Liver (tissue), 9 donors: ENCODE data around the gene CEACAM16. TPM values are rescaled to one million over a fixed set of nuclear protein-coding genes. Genes with fewer than 3 reads are reported as not detected.
A peak's percentile ranks its signal among the peaks of the same experiment; 100 is the strongest.

ENCODE experiments used
- DNase-seq: peaks from one replicate; pipeline ENCODE4 v3.0.0-alpha.2; 2017; ENCODE audit warnings: low spot score
- H3K27ac ChIP-seq, 2 donors: one replicate each; pipeline ENCODE4 v1.7.0; 2013; ENCODE audit warnings: inconsistent platforms in 2 of 2, low read length in 2 of 2, control low read depth in 1 of 2, low read depth in 1 of 2, mild to moderate bottlenecking in 1 of 2
- H3K27me3 ChIP-seq, 4 donors: one replicate each; pipeline versions ENCODE4 v1.6.1 to v1.7.0; 2013; ENCODE audit warnings: low read length in 3 of 4, inconsistent platforms in 1 of 4, mild to moderate bottlenecking in 1 of 4, moderate library complexity in 1 of 4; ENCODE audit not compliant: control insufficient read depth in 4 of 4, insufficient read depth in 4 of 4
- H3K36me3 ChIP-seq, 4 donors: one replicate each; pipeline versions ENCODE4 v1.6.1 to v1.7.0; 2013; ENCODE audit warnings: low read length in 3 of 4, mild to moderate bottlenecking in 3 of 4, low read depth in 1 of 4, moderate library complexity in 1 of 4; ENCODE audit not compliant: control insufficient read depth in 4 of 4, insufficient read depth in 3 of 4
- H3K4me1 ChIP-seq, 4 donors: one replicate each; pipeline versions ENCODE4 v1.6.1 to v1.7.0; 2013; ENCODE audit warnings: low read length in 3 of 4, mild to moderate bottlenecking in 3 of 4, moderate library complexity in 1 of 4; ENCODE audit not compliant: control insufficient read depth in 4 of 4, insufficient read depth in 4 of 4
- H3K4me3 ChIP-seq, 3 donors: one replicate each; pipeline versions ENCODE4 v1.6.1 to v1.7.0; 2013; ENCODE audit warnings: low read length in 3 of 3, control low read depth in 1 of 3, low read depth in 1 of 3, mild to moderate bottlenecking in 1 of 3
- H3K9ac ChIP-seq, 2 donors: one replicate each; pipeline ENCODE4 v1.7.0; 2013; ENCODE audit warnings: low read length in 2 of 2, mild to moderate bottlenecking in 2 of 2, moderate library complexity in 2 of 2, control low read depth in 1 of 2, low read depth in 1 of 2
- H3K9me3 ChIP-seq, 4 donors: one replicate each; pipeline versions ENCODE4 v1.6.1 to v1.7.0; 2013; ENCODE audit warnings: low read length in 3 of 4; ENCODE audit not compliant: control insufficient read depth in 4 of 4
- CTCF ChIP-seq: fragments of 150-350 bp; IDR thresholded peaks from 2 replicates; pipeline ENCODE4 v1.5.1; 2017; ENCODE audit warnings: improper control_type of control experiment, low read depth, low read length; ENCODE audit not compliant: missing input control
- FOXA1 ChIP-seq: IDR thresholded peaks from 2 replicates; pipeline ENCODE4 v1.6.1; 2016; ENCODE audit warnings: antibody characterized with exemption
- GABPA ChIP-seq, 2 donors: IDR thresholded peaks in 1 of 2; conservative IDR thresholded peaks in 1 of 2; 2 replicates each; pipeline ENCODE4 v1.6.1; 2016; ENCODE audit warnings: antibody characterized with exemption in 2 of 2, mild to moderate bottlenecking in 1 of 2, moderate library complexity in 1 of 2
- MAX ChIP-seq: IDR thresholded peaks from 2 replicates; pipeline ENCODE4 v1.6.1; 2016; ENCODE audit warnings: antibody characterized with exemption
- NR2F2 ChIP-seq: IDR thresholded peaks from 2 replicates; pipeline ENCODE4 v1.6.1; 2016; ENCODE audit warnings: antibody characterized with exemption
- RAD21 ChIP-seq, 2 donors: IDR thresholded peaks; 2 replicates each; pipeline ENCODE4 v1.6.1; 2016; ENCODE audit warnings: antibody characterized with exemption in 2 of 2, mild to moderate bottlenecking in 2 of 2
- REST ChIP-seq: IDR thresholded peaks from 2 replicates; pipeline ENCODE4 v1.6.1; 2016; ENCODE audit warnings: antibody characterized with exemption, mild to moderate bottlenecking
- SP1 ChIP-seq: IDR thresholded peaks from 2 replicates; pipeline ENCODE4 v1.6.1; 2018; ENCODE audit warnings: antibody characterized with exemption, mild to moderate bottlenecking
- YY1 ChIP-seq: IDR thresholded peaks from 2 replicates; pipeline ENCODE4 v1.6.1; 2016; ENCODE audit warnings: antibody characterized with exemption, mild to moderate bottlenecking
- ZBTB33 ChIP-seq: IDR thresholded peaks from 2 replicates; pipeline ENCODE4 v1.6.1; 2016; ENCODE audit warnings: antibody characterized with exemption
- WGBS: extraction: QIAGEN DNeasy Blood & Tissue Kit; methylation state at CpG from one replicate; pipeline ENCODE4 v1.1.7; 2013; 5-methylcytosine and 5-hydroxymethylcytosine counted together
- polyA plus RNA-seq, 2 donors: library from polyadenylated mRNA; stranded (reverse) in 1 of 2; unstranded in 1 of 2; fragments of 200-250 nt in 1 of 2; fragments of >200 nt in 1 of 2; fragmentation: Nextera tagmentation in 1 of 2; extraction: Ambion mirVana in 1 of 2; gene quantifications; one replicate each; pipeline versions ENCODE4 v1.2.1 to v1.2.3, GENCODE V29; 2013 to 2015
- total RNA-seq, 2 donors: library from RNA; depleted of rRNA; stranded (reverse); fragments of >200 nt; gene quantifications; one replicate each; pipeline ENCODE4 v1.2.3, GENCODE V29; 2014
- donor health status: healthy.
- donor health status: healthy.
- donor health status: healthy.
- donor health status: healthy.
- donor health status: healthy.

The CEACAM16 gene
- total and polyA plus RNA-seq, 4 donors = 0.09 TPM; not detected in 3

- H3K9me3 ChIP-seq = no peaks in the 10 kb centered on the region
- H3K4me1 ChIP-seq = peaks cover 18 to 45% (median 38%) of the 10 kb centered on the region in 4 donors
- no peak for DNase-seq
- H3K27me3 ChIP-seq = no peaks in the 10 kb centered on the region
- peak overlapping the region in 1 of 2 donors; percentile 45 for H3K27ac ChIP-seq
- no peak overlapping the region for H3K9ac ChIP-seq
- H3K36me3 ChIP-seq = no peaks in the 10 kb centered on the region
- WGBS = 71% methylated on average over 3 of the region's 3 CpGs
- no peak overlapping the region for H3K4me3 ChIP-seq
- no peak for TF ChIP-seq YY1
Observed at GRCh38 chr19:44690131-44690440, 8.9 kb upstream of the CEACAM16 start.

- Histone ChIP-seq H3K4me3 (no peak overlapping the region), H3K4me1 (peaks cover 23 to 66% (median 57%) of the 10 kb centered on the region in 4 donors), H3K27ac (peak overlapping the region; percentile 84 to 85), H3K36me3 (no peaks in the 10 kb centered on the region), H3K9me3 (no peaks in the 10 kb centered on the region), H3K9ac (peak overlapping the region in 1 of 2 donors; percentile 17), H3K27me3 (no peaks in the 10 kb centered on the region)
- no peak for TF ChIP-seq YY1
- TF ChIP-seq NR2F2 = no peak
- TF ChIP-seq FOXA1 = no peak
- no peak for TF ChIP-seq SP1
- no peak for TF ChIP-seq ZBTB33
- TF ChIP-seq REST = no peak
- TF ChIP-seq MAX = no peak
- 12% methylated on average over 5 of the region's 5 CpGs for WGBS
- no peak for DNase-seq
Observed at GRCh38 chr19:44692379-44692721, 6.6 kb upstream of the CEACAM16 start.

GRCh38 chr19:44694184-44694579, 4.8 kb upstream of the CEACAM16 start:
- H3K9ac ChIP-seq = no peak overlapping the region
- WGBS = 45% methylated on average over 2 of the region's 2 CpGs

More at GRCh38 chr19:44694184-44694579, 4.8 kb upstream of the CEACAM16 start:
- Histone ChIP-seq H3K4me3 (no peak overlapping the region), H3K9me3 (no peaks in the 10 kb centered on the region), H3K36me3 (no peaks in the 10 kb centered on the region), H3K4me1 (peaks cover 23 to 69% (median 63%) of the 10 kb centered on the region in 4 donors), H3K27me3 (no peaks in the 10 kb centered on the region), H3K27ac (peak overlapping the region; percentile 63 to 64)
- TF ChIP-seq CTCF (peak; percentile 23), GABPA (IDR thresholded peaks at IDR 0.05 in 1 of 2, conservative IDR thresholded peaks at IDR 0.05 in 1 of 2) (no peak), RAD21 (IDR thresholded peaks at IDR 0.05) (peak in 1 of 2 donors; percentile 43)
- no peak for DNase-seq
